Neural crest cell (in vitro differentiated cells): Measurements from ENCODE around the gene CEP68. TPM values are rescaled to one million over a fixed set of nuclear protein-coding genes. Genes with fewer than 3 reads are reported as not detected.

ENCODE experiments used
- DNase-seq: peaks from one replicate; pipeline ENCODE4 v3.0.0; 2021; ENCODE audit warnings: low read depth, mixed read lengths, low spot score
- H3K27ac Mint-ChIP-seq: one replicate; pipeline ENCODE4 v1.8.0; 2021; ENCODE audit warnings: mild to moderate bottlenecking, mixed read lengths; ENCODE audit not compliant: unreplicated experiment
- H3K27me3 Mint-ChIP-seq: 2 replicates; pipeline ENCODE4 v1.8.0; 2021; ENCODE audit warnings: low read depth, mild to moderate bottlenecking, mixed read lengths
- H3K36me3 Mint-ChIP-seq: 2 replicates; pipeline ENCODE4 v1.8.0; 2021; ENCODE audit warnings: low read depth, mild to moderate bottlenecking, mixed read lengths
- H3K4me1 Mint-ChIP-seq: 2 replicates; pipeline ENCODE4 v1.8.0; 2021; ENCODE audit warnings: mixed read lengths
- H3K4me3 Mint-ChIP-seq: one replicate; pipeline ENCODE4 v1.8.0; 2021; ENCODE audit warnings: mild to moderate bottlenecking, mixed read lengths
- H3K9me3 Mint-ChIP-seq: 2 replicates; pipeline ENCODE4 v1.8.0; 2021; ENCODE audit warnings: mixed read lengths
- total RNA-seq: library from RNA; stranded (reverse); gene quantifications from 2 replicates; pipeline ENCODE4 v1.2.1, GENCODE V29; 2021
- TF ChIP-seq, protein P1 (sequence below): fragments of 200-600 bp; sonication (generic); conservative IDR thresholded peaks from 2 replicates; pipeline ENCODE4 v1.5.0; 2021; ENCODE audit warnings: antibody characterized with exemption, mild to moderate bottlenecking

The CEP68 gene
- total RNA-seq, 1 donor from 2014 or later, result 25.0 TPM

DNA sequence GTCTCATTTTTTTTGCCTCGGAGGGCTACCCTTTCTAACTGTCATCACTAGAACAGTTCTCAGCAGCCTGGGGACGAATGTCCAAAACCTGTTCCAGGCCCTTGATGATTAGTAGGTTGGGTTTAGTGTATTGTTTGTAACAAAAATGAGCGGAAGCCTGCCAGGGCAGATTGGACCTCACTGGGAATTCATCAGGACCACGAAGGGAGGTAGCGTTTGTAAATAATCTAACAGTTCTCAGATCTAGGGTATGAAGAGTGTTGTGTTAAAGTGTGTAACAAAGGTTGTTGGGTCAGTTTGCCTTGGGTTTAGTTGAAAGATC, 799 bp downstream of the CEP68 start:
- Mint-ChIP-seq H3K9me3 (no peaks in the 10 kb centered on the region), H3K27me3 (no peaks in the 10 kb centered on the region), H3K36me3 (no peaks in the 10 kb centered on the region)

DNA sequence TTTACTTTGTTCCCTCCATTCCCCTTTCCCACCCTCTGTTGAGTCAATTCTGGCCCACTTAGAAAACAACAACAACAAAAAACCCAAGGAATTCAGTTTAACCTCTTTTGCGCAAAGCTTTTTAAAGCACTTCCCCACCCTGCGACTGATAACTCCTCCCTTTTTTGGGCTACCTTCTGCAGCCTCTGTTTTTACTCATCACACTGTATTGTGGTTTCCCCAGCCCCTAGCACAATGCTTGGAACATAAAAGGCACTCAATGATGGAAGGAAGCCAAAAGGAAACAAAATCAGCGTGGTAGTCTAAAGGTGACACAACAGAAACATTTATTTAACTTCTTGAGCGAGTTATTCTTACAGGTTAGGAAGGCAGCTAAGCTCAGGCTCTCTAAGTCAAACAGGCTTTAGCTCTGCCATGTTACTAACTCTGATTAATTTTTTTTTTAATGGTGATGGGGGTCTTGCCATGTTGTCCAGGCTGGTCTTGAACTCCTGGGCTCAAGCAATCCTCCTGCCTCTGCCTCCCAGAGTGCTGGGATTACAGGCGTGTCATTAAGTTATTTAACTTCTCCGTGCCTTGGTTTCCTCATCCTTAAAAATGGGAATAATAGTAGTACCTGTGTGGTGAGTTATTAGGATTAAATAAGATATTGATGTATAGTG, 1.3 kb downstream of the CEP68 start:
- Mint-ChIP-seq H3K27me3 (no peaks in the 10 kb centered on the region), H3K36me3 (no peaks in the 10 kb centered on the region), H3K27ac (peak overlapping the region; percentile 76), H3K4me1 (peaks cover 51% of the 10 kb centered on the region), H3K4me3 (peak overlapping the region; percentile 88), H3K9me3 (no peaks in the 10 kb centered on the region)
- no peak for DNase-seq
- TF ChIP-seq, protein P1, sequence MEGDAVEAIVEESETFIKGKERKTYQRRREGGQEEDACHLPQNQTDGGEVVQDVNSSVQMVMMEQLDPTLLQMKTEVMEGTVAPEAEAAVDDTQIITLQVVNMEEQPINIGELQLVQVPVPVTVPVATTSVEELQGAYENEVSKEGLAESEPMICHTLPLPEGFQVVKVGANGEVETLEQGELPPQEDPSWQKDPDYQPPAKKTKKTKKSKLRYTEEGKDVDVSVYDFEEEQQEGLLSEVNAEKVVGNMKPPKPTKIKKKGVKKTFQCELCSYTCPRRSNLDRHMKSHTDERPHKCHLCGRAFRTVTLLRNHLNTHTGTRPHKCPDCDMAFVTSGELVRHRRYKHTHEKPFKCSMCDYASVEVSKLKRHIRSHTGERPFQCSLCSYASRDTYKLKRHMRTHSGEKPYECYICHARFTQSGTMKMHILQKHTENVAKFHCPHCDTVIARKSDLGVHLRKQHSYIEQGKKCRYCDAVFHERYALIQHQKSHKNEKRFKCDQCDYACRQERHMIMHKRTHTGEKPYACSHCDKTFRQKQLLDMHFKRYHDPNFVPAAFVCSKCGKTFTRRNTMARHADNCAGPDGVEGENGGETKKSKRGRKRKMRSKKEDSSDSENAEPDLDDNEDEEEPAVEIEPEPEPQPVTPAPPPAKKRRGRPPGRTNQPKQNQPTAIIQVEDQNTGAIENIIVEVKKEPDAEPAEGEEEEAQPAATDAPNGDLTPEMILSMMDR, result no peak

More for the DNA sequence above, 799 bp downstream of the CEP68 start:
- TF ChIP-seq, protein P1, result no peak
- Mint-ChIP-seq H3K4me1 (peaks cover 51% of the 10 kb centered on the region), H3K4me3 (peak overlapping the region; percentile 88), H3K27ac (peak overlapping the region; percentile 76)
- DNase-seq, result no peak

DNA sequence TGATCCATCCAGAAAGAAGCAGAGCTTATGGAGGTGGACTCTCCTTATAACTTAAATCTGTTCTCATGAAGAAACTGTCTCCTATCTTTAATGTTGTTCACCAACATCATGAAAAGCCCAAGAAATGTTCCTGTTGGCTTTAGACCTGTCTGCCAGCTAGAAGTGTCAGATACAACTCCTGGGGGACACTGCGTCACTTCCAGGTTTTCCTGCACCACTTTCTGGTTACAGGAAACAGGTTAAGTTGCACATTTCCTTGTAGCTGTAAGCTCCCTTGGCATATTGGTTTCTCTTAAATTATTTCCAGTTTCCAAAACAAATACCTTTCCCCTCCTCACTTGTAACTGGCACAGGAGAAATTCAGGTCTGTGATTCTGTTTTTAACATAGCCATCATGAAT, 2.9 kb downstream of the CEP68 start:
- H3K4me1 Mint-ChIP-seq, result peaks cover 65% of the 10 kb centered on the region

DNA sequence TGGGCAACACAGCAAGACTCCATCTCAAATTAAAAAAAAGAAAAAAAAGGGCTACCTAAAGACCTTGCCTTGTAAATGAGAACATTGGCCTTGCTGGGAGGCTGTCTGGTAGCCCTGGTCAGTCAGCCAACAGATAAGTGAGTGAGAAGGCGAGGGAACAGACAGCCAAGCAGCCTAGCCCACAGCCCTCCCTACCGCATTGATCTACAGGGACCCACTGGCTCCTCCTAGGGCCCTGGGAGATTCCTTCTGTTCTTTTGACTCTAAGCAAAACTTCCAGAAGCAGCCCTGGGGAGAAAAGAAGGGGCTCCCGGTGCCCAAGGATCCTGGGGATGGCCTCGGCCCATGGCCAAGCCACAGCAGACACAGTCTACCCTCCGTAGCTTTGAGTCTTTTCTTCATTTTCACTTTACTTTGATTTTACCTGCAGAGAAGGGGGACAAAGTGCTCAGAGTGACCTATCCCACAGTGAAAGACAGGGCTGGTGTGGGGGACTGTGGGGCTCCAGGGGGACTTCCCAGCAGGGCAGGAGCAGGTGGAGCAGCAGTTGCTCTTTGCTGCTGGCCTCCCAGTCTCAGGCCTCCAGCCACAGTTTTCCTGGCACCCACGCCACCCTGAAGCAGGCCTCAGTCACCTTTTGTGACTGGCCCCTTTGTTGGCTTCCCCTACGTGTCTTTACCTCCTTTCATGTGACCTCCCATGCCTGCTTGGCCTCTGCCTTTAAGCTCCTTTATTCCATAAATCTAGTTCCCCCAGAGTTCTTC, 5.1 kb downstream of the CEP68 start:
- DNase-seq, result no peak
- TF ChIP-seq, protein P1, result no peak
- Mint-ChIP-seq H3K36me3 (no peaks in the 10 kb centered on the region), H3K4me3 (peak overlapping the region; percentile 48), H3K4me1 (peaks cover 59% of the 10 kb centered on the region), H3K27ac (peak overlapping the region; percentile 44), H3K9me3 (no peaks in the 10 kb centered on the region), H3K27me3 (no peaks in the 10 kb centered on the region)

More for the DNA sequence above, 2.9 kb downstream of the CEP68 start:
- H3K9me3 Mint-ChIP-seq, result no peaks in the 10 kb centered on the region
- TF ChIP-seq, protein P1, result no peak
- no peaks in the 10 kb centered on the region for H3K27me3 Mint-ChIP-seq
- peak overlapping the region; percentile 88 for H3K4me3 Mint-ChIP-seq
- no peak for DNase-seq
- no peaks in the 10 kb centered on the region for H3K36me3 Mint-ChIP-seq
- H3K27ac Mint-ChIP-seq, result no peak overlapping the region

DNA sequence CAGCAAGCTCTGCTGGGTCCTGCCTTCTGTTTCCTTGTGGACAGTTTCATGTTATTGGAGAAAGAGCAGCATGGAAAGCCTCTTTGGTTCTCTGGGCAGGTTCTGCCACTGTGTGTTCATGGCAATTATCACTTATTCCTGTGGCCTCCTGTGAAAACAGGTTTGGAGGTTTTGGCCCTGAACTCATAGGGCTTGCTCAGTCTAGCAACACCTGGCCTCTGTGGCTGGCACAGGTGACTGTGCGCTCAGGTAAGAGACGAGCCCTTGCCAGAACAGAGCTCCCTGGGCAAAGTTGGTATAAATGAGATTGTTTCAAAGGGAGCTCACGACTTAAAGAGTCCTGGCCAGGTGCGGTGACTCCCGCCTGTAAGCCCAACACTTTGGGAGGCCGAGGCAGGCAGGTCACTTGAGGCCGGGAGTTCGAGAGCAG, 5.7 kb downstream of the CEP68 start:
- Mint-ChIP-seq H3K27ac (peak overlapping the region; percentile 44), H3K4me1 (peaks cover 57% of the 10 kb centered on the region), H3K36me3 (no peaks in the 10 kb centered on the region), H3K4me3 (peak overlapping the region; percentile 48), H3K27me3 (no peaks in the 10 kb centered on the region), H3K9me3 (no peaks in the 10 kb centered on the region)
- TF ChIP-seq, protein P1, result no peak
- no peak for DNase-seq
